K562 (cell line): Measurements from ENCODE around the gene CPE.

Experiments used
- FOSL1 ChIP-seq: fragments of 200-800 bp; sonication (Bioruptor generic); conservative IDR thresholded peaks from 2 replicates; pipeline ENCODE4 v1.6.1; 2016; ENCODE audit warnings: missing genetic modification characterization, missing compliant biosample characterization
- GTF3C2 ChIP-seq: IDR thresholded peaks from 3 replicates; pipeline ENCODE4 v1.6.1; 2011; ENCODE audit warnings: borderline replicate concordance, mild to moderate bottlenecking, moderate library complexity; ENCODE audit not compliant: insufficient read length; ENCODE audit errors: extremely low read depth
- HDAC6 ChIP-seq: IDR thresholded peaks from 2 replicates; pipeline ENCODE4 v1.6.1; 2012; ENCODE audit warnings: low read depth, mild to moderate bottlenecking, control low read depth, inconsistent platforms, low read length, moderate library complexity
- POLR2AphosphoS5 ChIP-seq: IDR thresholded peaks from 2 replicates; pipeline ENCODE4 v1.6.1; 2011; ENCODE audit warnings: mild to moderate bottlenecking, low read depth, low read length, moderate library complexity; ENCODE audit not compliant: control insufficient read depth, insufficient read depth
- RHOXF2B ChIP-seq: fragments of 250-450 bp; sonication (Bioruptor Pico); conservative IDR thresholded peaks from 2 replicates; pipeline ENCODE4 v1.5.1; 2021
- SMARCA5 ChIP-seq: fragments of 450-650 bp; IDR thresholded peaks from 2 replicates; pipeline ENCODE4 v1.6.1; 2016

- TF ChIP-seq HDAC6 (no peak), FOSL1 (tag) (no peak), GTF3C2 (no peak), SMARCA5 (no peak), POLR2AphosphoS5 (no peak), RHOXF2B (no peak)
Measured at GRCh38 chr4:165347647-165348569, 30.9 kb upstream of the CPE start.
